HFFc6 (cell line): ENCODE results near the gene RGL3. TPM values are rescaled to one million over a fixed set of nuclear protein-coding genes. Genes with fewer than 3 reads are reported as not detected.

Experiments
- DNase-seq: peaks from one replicate; pipeline ENCODE4 v3.0.0-alpha.2; 2018
- H3K27ac Mint-ChIP-seq: 2 replicates; pipeline ENCODE4 v1.8.0; 2020; ENCODE audit warnings: mild to moderate bottlenecking, mixed read lengths
- H3K27me3 Mint-ChIP-seq: 2 replicates; pipeline ENCODE4 v1.8.0; 2021; ENCODE audit warnings: mild to moderate bottlenecking, moderate library complexity, mixed read lengths; ENCODE audit not compliant: insufficient read depth
- H3K36me3 Mint-ChIP-seq: 2 replicates; pipeline ENCODE4 v1.8.0; 2021; ENCODE audit warnings: low read depth, mixed read lengths
- H3K4me1 Mint-ChIP-seq: 2 replicates; pipeline ENCODE4 v1.8.0; 2020; ENCODE audit warnings: low read depth, mixed read lengths
- H3K4me3 Mint-ChIP-seq: 2 replicates; pipeline ENCODE4 v1.8.0; 2020; ENCODE audit warnings: mild to moderate bottlenecking, moderate library complexity, mixed read lengths
- H3K9me3 Mint-ChIP-seq: 2 replicates; pipeline ENCODE4 v1.8.0; 2020; ENCODE audit warnings: mild to moderate bottlenecking, mixed read lengths
- total RNA-seq, 6 experiments: library from RNA; stranded (reverse); fragmentation: NEBNext Ultra II Directional; extraction: Animal tissue kit (Norgen Biotek cat#: 25700); gene quantifications; 2 replicates in 1 of 6; 3 replicates in 5 of 6; pipeline ENCODE4 v1.2.3, GENCODE V29; 2021
- TF ChIP-seq, protein P1 (sequence below): fragments of 200-600 bp; sonication (generic); IDR thresholded peaks from 2 replicates; pipeline ENCODE4 v1.5.0; 2021; ENCODE audit warnings: antibody characterized with exemption, mild to moderate bottlenecking

Gene RGL3
- total RNA-seq, 6 experiments from 2014 or later = 7.3 to 11.7 (median 8.9) TPM

DNA sequence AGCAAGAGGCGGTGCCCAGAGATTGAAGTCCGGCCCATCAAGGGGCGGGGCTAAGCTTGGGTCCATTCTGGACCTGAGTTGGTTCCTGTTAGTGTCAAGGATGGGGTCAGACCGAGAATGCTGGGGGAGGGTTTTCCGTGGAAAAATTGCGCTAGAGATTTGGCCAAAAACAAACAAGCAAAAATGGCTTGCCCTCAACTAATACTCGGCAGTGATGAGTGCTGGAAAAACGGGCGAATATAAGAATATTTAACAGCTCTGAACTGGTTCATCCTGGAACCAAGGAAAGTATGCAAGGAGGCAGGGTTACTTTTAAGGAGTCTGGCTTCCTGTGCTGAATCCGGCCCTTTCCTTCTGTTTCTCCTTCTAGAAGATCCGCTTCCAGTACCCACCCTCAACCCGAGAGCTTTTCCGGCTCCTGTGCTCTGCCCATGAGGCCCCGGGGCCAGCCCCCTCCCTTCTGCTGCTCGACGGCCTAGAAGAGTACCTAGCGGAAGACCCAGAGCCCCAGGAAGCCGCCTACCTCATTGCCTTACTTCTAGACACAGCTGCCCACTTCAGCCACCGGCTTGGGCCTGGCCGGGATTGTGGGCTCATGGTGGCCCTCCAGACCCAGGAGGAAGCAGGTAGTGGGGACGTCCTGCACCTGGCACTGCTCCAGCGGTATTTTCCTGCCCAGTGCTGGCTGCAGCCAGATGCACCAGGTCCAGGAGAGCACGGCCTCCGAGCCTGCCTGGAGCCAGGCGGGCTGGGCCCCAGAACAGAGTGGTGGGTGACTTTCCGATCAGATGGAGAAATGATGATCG lies 43.8 kb downstream of the RGL3 start:
- Mint-ChIP-seq H3K27me3 (no peaks in the 10 kb centered on the region; the same call in 1 of the 2 replicates), H3K27ac (no peak overlapping the region), H3K36me3 (no peaks in the 10 kb centered on the region; the same call in none of the 2 replicates), H3K4me1 (peaks cover 36% of the 10 kb centered on the region), H3K9me3 (no peaks in the 10 kb centered on the region), H3K4me3 (no peak overlapping the region)
- no peak for DNase-seq
- TF ChIP-seq, protein P1, sequence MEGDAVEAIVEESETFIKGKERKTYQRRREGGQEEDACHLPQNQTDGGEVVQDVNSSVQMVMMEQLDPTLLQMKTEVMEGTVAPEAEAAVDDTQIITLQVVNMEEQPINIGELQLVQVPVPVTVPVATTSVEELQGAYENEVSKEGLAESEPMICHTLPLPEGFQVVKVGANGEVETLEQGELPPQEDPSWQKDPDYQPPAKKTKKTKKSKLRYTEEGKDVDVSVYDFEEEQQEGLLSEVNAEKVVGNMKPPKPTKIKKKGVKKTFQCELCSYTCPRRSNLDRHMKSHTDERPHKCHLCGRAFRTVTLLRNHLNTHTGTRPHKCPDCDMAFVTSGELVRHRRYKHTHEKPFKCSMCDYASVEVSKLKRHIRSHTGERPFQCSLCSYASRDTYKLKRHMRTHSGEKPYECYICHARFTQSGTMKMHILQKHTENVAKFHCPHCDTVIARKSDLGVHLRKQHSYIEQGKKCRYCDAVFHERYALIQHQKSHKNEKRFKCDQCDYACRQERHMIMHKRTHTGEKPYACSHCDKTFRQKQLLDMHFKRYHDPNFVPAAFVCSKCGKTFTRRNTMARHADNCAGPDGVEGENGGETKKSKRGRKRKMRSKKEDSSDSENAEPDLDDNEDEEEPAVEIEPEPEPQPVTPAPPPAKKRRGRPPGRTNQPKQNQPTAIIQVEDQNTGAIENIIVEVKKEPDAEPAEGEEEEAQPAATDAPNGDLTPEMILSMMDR = no peak

DNA sequence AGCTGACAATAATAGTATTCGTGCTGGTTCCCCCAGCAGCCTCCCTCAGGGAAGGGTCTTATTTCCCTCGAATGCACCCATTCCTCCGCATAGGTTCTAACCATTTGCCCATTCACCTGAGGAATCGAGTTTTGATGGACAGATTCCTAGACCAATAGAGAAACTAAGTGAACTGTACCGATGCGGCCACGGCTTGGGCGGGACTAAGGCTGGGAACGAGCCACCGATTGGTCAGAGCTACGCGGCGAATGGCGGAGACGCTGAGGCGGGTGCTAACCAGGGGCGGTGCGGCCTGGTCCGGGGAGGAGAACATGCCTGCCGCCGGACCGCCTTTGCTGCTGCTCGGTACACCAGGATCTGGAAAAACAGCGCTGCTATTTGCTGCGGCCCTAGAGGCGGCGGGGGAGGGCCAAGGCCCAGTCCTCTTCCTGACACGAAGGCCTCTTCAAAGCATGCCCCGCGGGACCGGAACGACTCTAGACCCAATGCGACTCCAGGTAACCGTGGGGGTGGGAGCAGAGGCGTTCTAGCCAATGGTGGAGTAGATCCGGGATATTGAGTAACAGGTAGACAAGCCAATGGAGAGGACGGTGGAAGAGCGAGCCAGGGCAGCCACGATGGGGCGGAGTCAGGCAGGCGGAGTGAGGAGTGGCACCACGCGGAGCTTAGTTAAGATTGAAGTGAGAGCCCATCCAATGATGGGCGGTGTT lies 44.5 kb downstream of the RGL3 start, which contains the start of gene SWSAP1:
TSS of gene SWSAP1 (plus strand) at position 234 of the 710 bp plus-strand sequence. CDS start at position 249, 15 bp downstream.
- H3K4me3 Mint-ChIP-seq = no peak within 1 kb of the TSS

DNA sequence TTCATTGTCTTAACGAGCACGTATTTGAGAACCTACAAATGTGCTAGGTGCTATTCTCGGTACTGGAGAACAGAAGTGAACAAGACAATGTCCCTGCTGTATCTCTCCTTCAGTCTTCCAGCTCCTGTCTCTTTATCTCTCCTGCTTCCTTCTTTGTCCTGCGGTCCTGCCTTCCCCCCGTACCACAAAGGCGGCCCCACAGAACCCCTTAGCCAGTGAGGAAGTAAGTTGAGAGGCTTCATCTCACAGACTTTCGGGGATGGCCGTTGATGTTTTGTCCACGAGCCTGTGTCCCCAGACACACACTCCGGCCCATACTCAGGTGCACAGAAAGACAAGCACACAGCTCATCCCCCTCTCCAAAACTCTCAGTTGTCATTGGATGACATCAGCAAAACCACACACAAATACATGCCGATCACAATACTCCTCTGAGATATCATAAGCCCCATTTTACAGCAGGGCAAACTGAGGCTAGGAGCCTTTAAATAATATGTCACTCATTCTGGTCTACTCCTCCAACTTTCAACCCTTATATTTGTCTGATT lies 45.2 kb downstream of the RGL3 start:
- H3K4me1 Mint-ChIP-seq = peaks cover 28% of the 10 kb centered on the region; the same call in 1 of the 2 replicates
- DNase-seq = no peak
- no peaks in the 10 kb centered on the region for H3K9me3 Mint-ChIP-seq
- no peaks in the 10 kb centered on the region; the same call in 1 of the 2 replicates for H3K27me3 Mint-ChIP-seq
- no peak overlapping the region for H3K4me3 Mint-ChIP-seq
- H3K36me3 Mint-ChIP-seq = no peaks in the 10 kb centered on the region; the same call in none of the 2 replicates
- 0 out of 2 replicates have a peak overlapping the region, but pooled peaks have one; percentile 33 for H3K27ac Mint-ChIP-seq
- TF ChIP-seq, protein P1 = no peak

More for the DNA sequence above, 44.5 kb downstream of the RGL3 start, which contains the start of gene SWSAP1:
- H3K4me1 Mint-ChIP-seq = peaks cover 29% of the 10 kb centered on the region; the same call in 1 of the 2 replicates
- no peaks in the 10 kb centered on the region for H3K9me3 Mint-ChIP-seq
- DNase-seq = peak; percentile 100
- no peaks in the 10 kb centered on the region; the same call in none of the 2 replicates for H3K36me3 Mint-ChIP-seq
- H3K27me3 Mint-ChIP-seq = no peaks in the 10 kb centered on the region; the same call in 1 of the 2 replicates
- TF ChIP-seq, protein P1 = no peak
- 0 out of 2 replicates have a peak within 1 kb of the TSS, but pooled peaks have one; percentile 33 for H3K27ac Mint-ChIP-seq

DNA sequence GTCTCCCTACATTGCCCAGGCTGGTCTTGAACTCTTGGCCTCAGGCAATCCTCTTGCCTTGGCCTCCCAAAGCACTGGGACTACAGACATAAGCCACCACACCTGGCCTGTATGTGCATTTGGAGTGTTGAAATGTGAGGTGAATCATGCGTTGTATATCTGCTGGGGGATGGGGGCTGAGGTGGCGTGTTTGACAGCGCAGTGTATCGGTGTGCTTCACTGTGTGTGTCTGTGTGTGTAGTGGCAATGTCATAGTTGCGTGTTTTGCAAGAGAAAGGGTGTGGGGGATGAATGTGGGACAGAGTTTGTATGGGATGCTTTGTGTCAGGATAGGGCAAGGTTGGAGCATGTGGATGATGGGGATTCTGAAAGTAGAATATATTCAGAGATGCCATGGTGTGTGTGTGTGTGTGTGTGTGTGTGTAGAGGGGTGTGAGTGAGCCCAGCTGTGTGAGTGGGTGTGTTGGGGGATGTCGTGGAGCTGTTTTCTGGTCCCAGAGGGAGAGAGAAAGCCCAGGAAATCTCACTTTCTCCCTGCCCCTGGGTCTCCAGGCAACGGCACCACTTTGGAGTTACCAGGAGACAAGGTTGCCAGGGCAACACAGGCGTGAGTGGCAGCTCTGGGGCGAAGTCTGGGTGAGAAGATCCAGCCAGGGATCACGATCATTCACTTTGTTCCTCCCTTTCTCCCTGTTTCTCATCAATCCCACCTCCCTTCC lies 45.8 kb downstream of the RGL3 start:
- TF ChIP-seq, protein P1 = no peak
- H3K4me3 Mint-ChIP-seq = no peak overlapping the region; the same call in 1 of the 2 replicates
- no peaks in the 10 kb centered on the region; the same call in 1 of the 2 replicates for H3K27me3 Mint-ChIP-seq
- DNase-seq = peak; percentile 5
- H3K9me3 Mint-ChIP-seq = no peaks in the 10 kb centered on the region
- H3K36me3 Mint-ChIP-seq = no peaks in the 10 kb centered on the region; the same call in none of the 2 replicates
- H3K4me1 Mint-ChIP-seq = peaks cover 22% of the 10 kb centered on the region; the same call in 1 of the 2 replicates
- H3K27ac Mint-ChIP-seq = peak overlapping the region; percentile 33; the same call in 1 of the 2 replicates

DNA sequence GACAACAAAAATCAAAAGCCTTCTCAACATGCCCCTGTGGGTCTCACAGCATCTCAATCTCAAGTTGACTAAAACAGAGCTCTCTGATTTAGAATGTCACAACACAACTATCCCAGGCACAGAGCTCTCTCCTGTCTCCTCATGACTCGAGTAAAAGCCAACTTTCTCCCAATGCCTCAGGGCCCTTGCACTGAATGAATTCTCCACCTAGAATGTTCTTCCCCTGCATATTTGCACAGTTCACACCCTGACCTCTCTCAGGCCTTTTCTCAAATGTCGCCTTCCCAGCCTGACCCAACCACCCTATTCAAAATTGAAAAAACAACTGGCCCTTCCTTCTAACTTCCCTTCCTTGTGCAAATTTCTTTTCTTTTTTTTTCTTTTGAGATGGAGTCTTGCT lies 48.4 kb downstream of the RGL3 start:
- TF ChIP-seq, protein P1 = no peak
- Mint-ChIP-seq H3K4me3 (no peak overlapping the region), H3K27me3 (no peaks in the 10 kb centered on the region; the same call in 1 of the 2 replicates), H3K27ac (no peak overlapping the region), H3K9me3 (no peaks in the 10 kb centered on the region), H3K36me3 (no peaks in the 10 kb centered on the region; the same call in 1 of the 2 replicates), H3K4me1 (no peaks in the 10 kb centered on the region; the same call in 1 of the 2 replicates)
- no peak for DNase-seq
